GM10248 (cell line): ENCODE results near the gene GARIN5A.

Experiments used
- CTCF ChIA-PET: fragments of 300-600 bp; sonication (Branson Sonifier 250); formaldehyde crosslinking; extraction: SDS; loops from one replicate; lab custom pipeline; 2021; ENCODE audit warnings: antibody characterized with exemption; lab: Yijun Ruan, JAX
- POLR2A ChIA-PET: fragments of 350-650 bp; sonication (Branson Sonifier 250); formaldehyde crosslinking; extraction: SDS; loops from one replicate; lab custom pipeline; 2020; ENCODE audit warnings: antibody characterized with exemption; lab: Yijun Ruan, JAX
- DNase-seq: peaks from one replicate; pipeline ENCODE4 v3.0.0; 2012; ENCODE audit errors: extremely low spot score
- CTCF ChIP-seq: IDR thresholded peaks from 2 replicates; pipeline ENCODE4 v1.5.1; 2012; ENCODE audit warnings: mild to moderate bottlenecking, low read depth; ENCODE audit errors: extremely low read depth, missing control alignments, control extremely low read depth

GARIN5A gene

GRCh38 chr19:50509366-50509765 lies 32.7 kb upstream of the GARIN5A start:
- POLR2A ChIA-PET = no interaction called here
- CTCF ChIA-PET = interaction anchor here (1.2 kb wide), 1 partner anchor 152 kb away, joined by 5 read pairs; no protein-coding TSS in a partner anchor
- no peak for TF ChIP-seq CTCF
- DNase-seq = no peak

- no peak for TF ChIP-seq CTCF
- ChIA-PET CTCF (interaction anchor here (0.6 kb wide), 1 partner anchor 140 kb away, joined by 3 read pairs; no protein-coding TSS in a partner anchor), POLR2A (no interaction called here)
- DNase-seq = no peak
Observed at GRCh38 chr19:50508843-50509190, 32.2 kb upstream of the GARIN5A start.

GRCh38 chr19:50507376-50507775 lies 30.7 kb upstream of the GARIN5A start:
- ChIA-PET POLR2A (no interaction called here), CTCF (no interaction called here)
- TF ChIP-seq CTCF = no peak
- DNase-seq = no peak

- TF ChIP-seq CTCF = no peak
- DNase-seq = no peak
- POLR2A ChIA-PET = no interaction called here
- CTCF ChIA-PET = no interaction called here
Observed at GRCh38 chr19:50506700-50507099, 30.1 kb upstream of the GARIN5A start.

GRCh38 chr19:50505856-50506611 lies 29.4 kb upstream of the GARIN5A start:
- ChIA-PET CTCF (no interaction called here), POLR2A (no interaction called here)
- no peak for TF ChIP-seq CTCF
- no peak for DNase-seq

- ChIA-PET CTCF (interaction anchor here (1.7 kb wide), 1 partner anchor 55 kb away, joined by 5 read pairs; no protein-coding TSS in a partner anchor), POLR2A (no interaction called here)
- no peak for TF ChIP-seq CTCF
- no peak for DNase-seq
Observed at GRCh38 chr19:50501568-50502475, 25.2 kb upstream of the GARIN5A start.
